ENCODE results near the gene ADGRF5. TPM values are rescaled to one million over a fixed set of nuclear protein-coding genes. Genes with fewer than 3 reads are reported as not detected.

Gene ADGRF5
- total and polyA plus RNA-seq, 11 donors = 24.5 to 89.6 (median 46.8) TPM

DNA sequence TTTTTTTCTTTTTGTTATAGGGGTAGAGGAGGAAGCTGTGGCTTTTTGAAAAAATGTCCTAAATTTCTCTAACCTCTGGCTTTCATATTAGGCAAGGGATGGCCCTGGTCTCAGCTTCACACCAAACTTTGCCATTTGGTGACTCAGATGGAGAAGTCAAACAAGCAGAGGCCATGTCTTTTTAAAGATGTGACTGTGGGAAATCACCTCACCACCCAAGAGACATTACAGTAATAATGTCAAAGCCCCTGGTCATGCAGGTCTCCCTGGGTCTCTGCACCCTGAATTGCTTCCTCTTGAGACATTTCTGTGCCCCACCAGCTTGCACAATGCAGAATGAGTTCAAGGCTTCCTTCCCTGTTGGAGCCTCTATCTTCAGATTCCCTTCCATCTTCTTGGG is 39.5 kb upstream of the ADGRF5 start:
- intact Hi-C loops (cut with DNase I) = no loop called here
- Histone ChIP-seq H3K27ac (no peak overlapping the region), H3K4me1 (peaks cover 0 to 25% (median 14%) of the 10 kb centered on the region in 12 donors), H3K4me3 (no peak overlapping the region), H3K36me3 (no peaks in the 10 kb centered on the region), H3K9me3 (no peaks in the 10 kb centered on the region), H3K27me3 (peaks cover 0 to 3% (median 0%) of the 10 kb centered on the region in 9 donors)
- ATAC-seq = no peak
- no peak for DNase-seq
- TF ChIP-seq, protein P1, sequence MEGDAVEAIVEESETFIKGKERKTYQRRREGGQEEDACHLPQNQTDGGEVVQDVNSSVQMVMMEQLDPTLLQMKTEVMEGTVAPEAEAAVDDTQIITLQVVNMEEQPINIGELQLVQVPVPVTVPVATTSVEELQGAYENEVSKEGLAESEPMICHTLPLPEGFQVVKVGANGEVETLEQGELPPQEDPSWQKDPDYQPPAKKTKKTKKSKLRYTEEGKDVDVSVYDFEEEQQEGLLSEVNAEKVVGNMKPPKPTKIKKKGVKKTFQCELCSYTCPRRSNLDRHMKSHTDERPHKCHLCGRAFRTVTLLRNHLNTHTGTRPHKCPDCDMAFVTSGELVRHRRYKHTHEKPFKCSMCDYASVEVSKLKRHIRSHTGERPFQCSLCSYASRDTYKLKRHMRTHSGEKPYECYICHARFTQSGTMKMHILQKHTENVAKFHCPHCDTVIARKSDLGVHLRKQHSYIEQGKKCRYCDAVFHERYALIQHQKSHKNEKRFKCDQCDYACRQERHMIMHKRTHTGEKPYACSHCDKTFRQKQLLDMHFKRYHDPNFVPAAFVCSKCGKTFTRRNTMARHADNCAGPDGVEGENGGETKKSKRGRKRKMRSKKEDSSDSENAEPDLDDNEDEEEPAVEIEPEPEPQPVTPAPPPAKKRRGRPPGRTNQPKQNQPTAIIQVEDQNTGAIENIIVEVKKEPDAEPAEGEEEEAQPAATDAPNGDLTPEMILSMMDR (IDR thresholded peaks at IDR 0.05) = no peak
- TF ChIP-seq POLR2A (IDR thresholded peaks at IDR 0.05) = no peak

DNA sequence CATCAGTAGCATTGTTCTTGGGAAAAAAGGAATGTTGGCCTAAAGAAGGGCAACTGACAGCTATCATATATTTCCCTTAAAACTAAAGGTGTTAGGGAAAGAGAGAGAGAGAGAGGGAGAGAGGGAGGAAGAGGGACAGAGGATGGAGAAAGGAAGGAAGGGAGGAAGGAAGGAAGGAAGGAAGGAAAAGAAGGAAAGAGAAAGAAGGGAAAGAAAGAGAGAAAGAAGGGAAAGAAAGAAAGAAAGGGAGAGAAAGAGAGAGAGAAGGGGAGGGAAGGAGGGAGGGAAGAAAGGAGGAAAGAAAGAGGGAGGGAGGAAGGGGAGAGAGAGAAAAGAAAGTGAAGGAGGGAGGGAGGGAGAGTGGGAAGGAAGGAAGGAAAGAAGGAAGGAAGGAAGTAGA is 37.7 kb upstream of the ADGRF5 start:
- DNase-seq (no peak), ATAC-seq (no peak)
- H3K27me3 ChIP-seq = peaks cover 0 to 3% (median 0%) of the 10 kb centered on the region in 9 donors
- intact Hi-C loops (cut with DNase I) = loop anchor here in 1 of 10 donors (10.0 kb wide), 1 partner anchor 55 kb away; no protein-coding TSS in a partner anchor
- H3K36me3 ChIP-seq = no peaks in the 10 kb centered on the region
- no peaks in the 10 kb centered on the region for H3K9me3 ChIP-seq
- no peak overlapping the region for H3K27ac ChIP-seq
- TF ChIP-seq POLR2A (IDR thresholded peaks at IDR 0.05) = no peak
- TF ChIP-seq, protein P1 (IDR thresholded peaks at IDR 0.05) = no peak
- H3K4me1 ChIP-seq = peaks cover 0 to 23% (median 10%) of the 10 kb centered on the region in 12 donors
- H3K4me3 ChIP-seq = no peak overlapping the region

DNA sequence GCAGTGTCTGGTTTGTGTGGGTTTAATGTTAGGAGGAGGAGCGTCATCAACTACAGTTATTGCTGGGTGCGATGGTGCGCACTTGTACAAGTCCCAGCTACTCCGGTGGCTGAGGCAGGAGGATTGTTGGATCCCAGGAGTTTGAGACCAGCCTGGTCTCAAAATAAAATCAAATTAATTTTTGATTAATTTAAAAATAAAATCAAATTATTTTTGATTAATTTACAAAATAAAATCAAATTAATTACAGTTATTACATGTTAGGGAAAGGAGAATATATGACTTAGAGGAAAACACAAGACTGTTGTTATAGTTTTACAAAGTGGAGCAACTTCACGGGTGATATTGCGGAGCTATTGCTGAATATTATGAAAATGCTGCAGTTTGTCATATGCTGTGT is 34.7 kb upstream of the ADGRF5 start:
- Histone ChIP-seq H3K4me1 (peaks cover 0 to 19% (median 6%) of the 10 kb centered on the region in 12 donors), H3K4me3 (no peak overlapping the region), H3K27ac (no peak overlapping the region), H3K36me3 (no peaks in the 10 kb centered on the region), H3K27me3 (no peaks in the 10 kb centered on the region), H3K9me3 (no peaks in the 10 kb centered on the region)
- intact Hi-C loops (cut with DNase I) = loop anchor here in 1 of 10 donors (10.0 kb wide), 1 partner anchor 52 kb away; no protein-coding TSS in a partner anchor
- 97 to 99% (median 98%) methylated on average over 6 of the region's 6 CpGs for WGBS, 4 donors
- DNase-seq (no peak), ATAC-seq (no peak)
- no peak for TF ChIP-seq POLR2A (IDR thresholded peaks at IDR 0.05)
- TF ChIP-seq, protein P1 (IDR thresholded peaks at IDR 0.05) = no peak

DNA sequence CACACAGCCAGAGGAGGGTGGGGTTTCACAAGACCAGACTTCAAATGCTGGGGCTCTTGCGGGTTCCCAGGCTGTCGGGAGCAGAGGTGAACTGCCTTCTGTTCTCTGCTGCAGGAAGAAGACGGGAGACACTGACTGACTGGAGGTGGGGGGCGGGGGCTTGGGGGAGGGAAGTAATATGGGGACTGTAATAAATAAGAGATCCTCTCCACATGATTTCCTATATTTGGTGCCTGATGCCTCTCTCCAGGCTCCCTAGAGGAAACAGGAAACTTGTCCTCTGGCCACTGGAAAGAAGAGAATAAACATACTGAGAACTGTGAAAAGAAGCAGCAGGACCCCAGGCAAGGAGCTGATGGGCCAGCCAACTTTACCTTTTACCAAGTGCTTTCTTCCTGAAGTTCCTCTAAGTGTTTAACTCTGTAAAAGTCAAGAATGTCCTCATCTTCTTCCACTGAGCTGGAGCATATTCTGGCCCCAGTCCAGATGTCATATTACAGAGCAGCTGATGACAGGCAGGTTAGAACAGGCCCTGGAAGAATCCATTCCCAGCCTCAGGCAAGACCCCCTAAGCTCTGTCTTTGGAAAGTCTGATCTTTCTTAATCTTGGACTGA is 33.2 kb upstream of the ADGRF5 start:
- WGBS, 4 donors = 39 to 53% (median 44%) methylated on average over 4 of the region's 4 CpGs
- ATAC-seq = peak in 2 of 4 donors; percentile 33 to 38
- H3K27me3 ChIP-seq = no peaks in the 10 kb centered on the region
- H3K4me1 ChIP-seq = peaks cover 0 to 31% (median 12%) of the 10 kb centered on the region in 12 donors
- H3K9me3 ChIP-seq = no peaks in the 10 kb centered on the region
- intact Hi-C loops (cut with DNase I) = loop anchor here in 4 of 10 donors (2.0 to 10.0 kb wide), 4 partner anchors 32 to 50 kb away; no protein-coding TSS in a partner anchor
- peak in 2 of 5 donors; percentile 33 to 35 for DNase-seq
- TF ChIP-seq, protein P1 (IDR thresholded peaks at IDR 0.05) = no peak
- no peak for TF ChIP-seq POLR2A (IDR thresholded peaks at IDR 0.05)
- H3K27ac ChIP-seq = peak overlapping the region in 10 of 12 donors; percentile 36 to 89 (median 56)
- H3K36me3 ChIP-seq = no peaks in the 10 kb centered on the region
- peak overlapping the region in 10 of 12 donors; percentile 19 to 54 (median 41) for H3K4me3 ChIP-seq

All from heart left ventricle (tissue), 16 donors.